SK-N-MC (cell line): ENCODE results near the gene EAF2.

Experiments
- EZH2 ChIP-seq: fragments of 200-600 bp; sonication (generic); IDR thresholded peaks from one replicate; pipeline ENCODE4 v1.6.1; 2017; ENCODE audit warnings: antibody characterized with exemption
- FOXP2 ChIP-seq: optimal IDR thresholded peaks from 2 replicates; pipeline ENCODE3; 2011; ENCODE audit warnings: mild to moderate bottlenecking, moderate library complexity; ENCODE audit not compliant: insufficient read depth; ENCODE audit errors: extremely low read length, control extremely low read depth
- POLR2AphosphoS5 ChIP-seq: IDR thresholded peaks from 2 replicates; pipeline ENCODE4 v1.6.1; 2012; ENCODE audit warnings: mild to moderate bottlenecking, low read depth, low read length, borderline replicate concordance

DNA sequence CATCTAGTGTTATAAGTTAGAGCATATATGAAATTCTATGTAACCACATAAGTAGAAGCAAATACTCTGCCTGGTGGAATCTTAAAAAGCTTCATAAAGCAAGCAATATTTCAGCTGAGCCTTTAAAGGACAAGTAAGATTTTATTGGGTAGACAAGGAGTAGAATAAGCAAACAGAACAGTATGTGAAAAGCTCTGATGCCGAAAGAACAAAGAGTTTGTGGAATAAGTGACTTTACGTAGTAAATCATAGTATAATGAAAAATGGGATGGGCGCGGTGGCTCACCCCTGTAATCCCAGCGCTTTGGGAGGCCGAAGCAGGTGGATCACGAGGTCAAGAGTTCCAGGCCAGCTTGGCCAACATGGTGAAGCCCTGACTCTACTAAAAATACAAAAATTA is 9.9 kb downstream of the EAF2 start:
- no peak for TF ChIP-seq POLR2AphosphoS5
- no peak for TF ChIP-seq FOXP2
- no peak for TF ChIP-seq EZH2
